NCI-H187 treated with DMSO at 0.1 percent for 48 hours (cell line): ENCODE measurements around the gene FBXO31.

Experiments
- DNase-seq: peaks from one replicate; lab custom pipeline; 2025; lab: John Stamatoyannopoulos, UW

Gene FBXO31

GRCh38 chr16:87309620-87310525 lies 73.7 kb downstream of the FBXO31 start:
- DNase-seq: no peak

GRCh38 chr16:87308826-87309225 lies 74.8 kb downstream of the FBXO31 start:
- DNase-seq: no peak

GRCh38 chr16:87306516-87306915 lies 77.1 kb downstream of the FBXO31 start:
- DNase-seq: no peak

- no peak for DNase-seq
Measured at GRCh38 chr16:87305505-87306391, 77.8 kb downstream of the FBXO31 start.

GRCh38 chr16:87304951-87305350 lies 78.6 kb downstream of the FBXO31 start:
- no peak for DNase-seq

- DNase-seq: no peak
Measured at GRCh38 chr16:87303962-87304521, 79.5 kb downstream of the FBXO31 start.

- DNase-seq: no peak
Measured at GRCh38 chr16:87303431-87303930, 80.1 kb downstream of the FBXO31 start.

- DNase-seq: no peak
Measured at GRCh38 chr16:87298857-87299465, 84.6 kb downstream of the FBXO31 start.

- DNase-seq: no peak
Measured at GRCh38 chr16:87297918-87298631, 85.5 kb downstream of the FBXO31 start.

- DNase-seq: no peak
Measured at GRCh38 chr16:87297407-87297806, 86.2 kb downstream of the FBXO31 start.

GRCh38 chr16:87295661-87296531 lies 87.7 kb downstream of the FBXO31 start:
- no peak for DNase-seq

GRCh38 chr16:87295259-87295658 lies 88.3 kb downstream of the FBXO31 start:
- no peak for DNase-seq

- DNase-seq: no peak
Measured at GRCh38 chr16:87293990-87294389, 89.6 kb downstream of the FBXO31 start.

GRCh38 chr16:87291944-87292343 lies 91.6 kb downstream of the FBXO31 start:
- DNase-seq: no peak

- no peak for DNase-seq
Measured at GRCh38 chr16:87288753-87289362, 94.7 kb downstream of the FBXO31 start.

- no peak for DNase-seq
Measured at GRCh38 chr16:87286839-87287626, 96.5 kb downstream of the FBXO31 start.

- no peak for DNase-seq
Measured at GRCh38 chr16:87284183-87284582, 99.4 kb downstream of the FBXO31 start.

GRCh38 chr16:87279094-87279658 lies 104.4 kb downstream of the FBXO31 start:
- no peak for DNase-seq
